ENCODE data around the gene SPDYE9. TPM values are rescaled to one million over a fixed set of nuclear protein-coding genes. Genes with fewer than 3 reads are reported as not detected.
"Not testable (repeated sequence)": the region's sequence is repeated elsewhere in the genome, so short reads cannot be mapped to it uniquely, and the experiment has no call there.

The SPDYE9 gene
- total and polyA plus RNA-seq, 10 of the 15 experiments (the other 5 are each of a cell fraction or from before 2014, with no cell fraction given) = 0.04 to 1.8 (median 0.61) TPM; not detected in 5

DNA sequence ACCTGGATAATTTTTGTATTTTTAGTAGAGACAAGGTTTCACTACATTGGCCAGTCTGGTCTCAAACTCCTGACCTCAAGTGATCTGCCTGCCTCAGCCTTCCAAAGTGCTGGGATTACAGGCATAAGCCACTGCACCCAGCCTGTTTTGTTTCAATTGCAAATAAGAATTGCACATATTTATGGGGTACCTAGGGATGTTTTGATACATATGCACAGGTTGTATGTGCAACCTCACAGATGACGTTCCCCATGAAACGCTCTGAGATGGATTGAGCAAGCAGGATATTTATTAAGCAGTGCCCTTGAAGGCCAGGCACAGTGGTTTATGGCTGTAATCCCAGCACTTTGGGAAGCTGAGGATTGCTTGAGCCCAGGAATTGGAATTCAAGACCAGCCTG, 44.8 kb upstream of the SPDYE9 start:
- H3K27ac ChIP-seq (ENCODE audit: control insufficient read depth, insufficient read depth); H3K4me1 ChIP-seq (ENCODE audit: control insufficient read depth, insufficient read depth, low read length); CTCF ChIA-PET; DNase-seq (ENCODE audit: low read depth, low spot score); H2AFZ ChIP-seq (ENCODE audit: control insufficient read depth, low read depth, low read length); H3K4me3 ChIP-seq; BruUV-seq (replicated peaks); H3K36me3 ChIP-seq (ENCODE audit: control insufficient read depth in 2 of 2, insufficient read depth in 2 of 2, low read length in 1 of 2); intact Hi-C loops (cut with micrococcal nuclease; ENCODE audit: unreplicated experiment); in situ Hi-C loops (cut with MboI); RAD21 ChIA-PET (ENCODE audit: unreplicated experiment); POLR2A ChIA-PET; SMC1A ChIA-PET (ENCODE audit: uncharacterized antibody, unreplicated experiment); H3K9ac ChIP-seq (ENCODE audit: control insufficient read depth, insufficient read depth, low read length); FAIRE-seq; H3K9me3 ChIP-seq (replicated peaks; ENCODE audit: control insufficient read depth, insufficient read depth, low read length); ATAC-seq; H3K4me2 ChIP-seq (ENCODE audit: control insufficient read depth, insufficient read depth); H3K27me3 ChIP-seq (replicated peaks in 1 of 2; ENCODE audit: control insufficient read depth in 2 of 2, insufficient read depth in 2 of 2, low read length in 1 of 2); H4K20me1 ChIP-seq (ENCODE audit: control insufficient read depth, insufficient read depth); H3K79me2 ChIP-seq (ENCODE audit: control insufficient read depth, insufficient read depth, low read length): not testable (repeated sequence)
- no CpG with 5 or more reads among the region's 2 CpGs for WGBS (ENCODE audit: insufficient coverage, insufficient replicate concordance, low lambda C conversion rate, missing lambda C conversion rate)

DNA sequence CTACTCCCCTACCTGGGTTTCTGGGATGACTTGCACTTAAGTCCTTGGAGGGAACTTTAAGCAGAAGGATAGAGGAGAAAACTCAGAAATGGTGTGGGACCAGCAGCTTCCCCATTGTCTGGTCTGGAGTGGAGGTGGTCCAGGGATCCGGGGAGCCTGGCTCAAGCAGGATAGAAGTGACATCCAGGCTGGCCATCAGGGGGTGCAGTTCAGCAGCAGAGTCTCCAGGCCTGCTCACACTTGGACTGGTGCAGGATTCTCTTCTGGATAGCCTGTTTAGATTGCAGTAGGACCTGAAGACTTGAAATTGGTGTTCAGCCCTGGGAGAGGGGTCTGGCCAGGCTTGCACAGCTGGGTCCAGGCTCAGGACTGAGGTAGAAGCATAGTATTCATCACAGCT, 38.3 kb upstream of the SPDYE9 start:
- POLR2A ChIA-PET; H3K4me3 ChIP-seq; H3K9me3 ChIP-seq (replicated peaks; ENCODE audit: control insufficient read depth, insufficient read depth, low read length); CTCF ChIA-PET; BruUV-seq (replicated peaks); SMC1A ChIA-PET (ENCODE audit: uncharacterized antibody, unreplicated experiment); H4K20me1 ChIP-seq (ENCODE audit: control insufficient read depth, insufficient read depth); H3K36me3 ChIP-seq (ENCODE audit: control insufficient read depth in 2 of 2, insufficient read depth in 2 of 2, low read length in 1 of 2); in situ Hi-C loops (cut with MboI); DNase-seq (ENCODE audit: low read depth, low spot score); H3K79me2 ChIP-seq (ENCODE audit: control insufficient read depth, insufficient read depth, low read length); intact Hi-C loops (cut with micrococcal nuclease; ENCODE audit: unreplicated experiment); FAIRE-seq; H3K27me3 ChIP-seq (replicated peaks in 1 of 2; ENCODE audit: control insufficient read depth in 2 of 2, insufficient read depth in 2 of 2, low read length in 1 of 2); H3K27ac ChIP-seq (ENCODE audit: control insufficient read depth, insufficient read depth); H3K4me2 ChIP-seq (ENCODE audit: control insufficient read depth, insufficient read depth); H2AFZ ChIP-seq (ENCODE audit: control insufficient read depth, low read depth, low read length); RAD21 ChIA-PET (ENCODE audit: unreplicated experiment); H3K4me1 ChIP-seq (ENCODE audit: control insufficient read depth, insufficient read depth, low read length); H3K9ac ChIP-seq (ENCODE audit: control insufficient read depth, insufficient read depth, low read length): not testable (repeated sequence)
- peak; percentile 51 for ATAC-seq
- no CpG with 5 or more reads among the region's 1 CpG for WGBS (ENCODE audit: insufficient coverage, insufficient replicate concordance, low lambda C conversion rate, missing lambda C conversion rate)

DNA sequence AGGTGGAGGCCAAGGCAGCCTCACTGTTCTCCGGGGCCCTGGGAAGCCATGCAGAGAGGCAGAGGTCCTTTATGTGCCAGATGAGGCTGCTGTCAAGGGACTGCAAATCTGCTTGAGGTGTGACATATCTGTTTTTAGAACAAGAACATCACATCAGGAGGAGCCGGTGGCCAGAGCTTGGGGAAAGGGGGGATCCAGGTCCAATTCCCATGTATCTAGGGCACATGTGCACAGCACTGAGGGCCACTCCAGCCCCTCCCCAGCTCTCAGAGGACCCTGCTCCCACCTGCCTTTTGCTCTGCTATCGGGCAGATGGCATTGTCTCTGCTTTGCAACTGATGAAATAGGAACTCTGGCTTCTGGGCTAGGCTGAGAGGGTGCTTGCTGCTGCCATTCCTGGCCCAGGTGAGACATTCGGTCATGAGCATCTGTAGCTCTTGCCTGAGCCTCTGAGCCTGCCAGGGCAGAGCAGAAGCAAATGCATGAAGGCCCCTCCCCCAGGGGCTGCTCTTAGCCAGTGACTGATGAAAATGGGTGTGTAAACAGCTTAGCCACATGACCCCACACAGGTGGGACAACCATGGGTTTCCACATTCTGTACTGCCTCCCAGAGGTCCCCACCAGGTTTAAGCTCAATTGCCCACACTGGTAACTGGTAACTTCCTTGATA, 37.1 kb upstream of the SPDYE9 start:
- H3K79me2 ChIP-seq (ENCODE audit: control insufficient read depth, insufficient read depth, low read length); H3K9me3 ChIP-seq (replicated peaks; ENCODE audit: control insufficient read depth, insufficient read depth, low read length); H4K20me1 ChIP-seq (ENCODE audit: control insufficient read depth, insufficient read depth); POLR2A ChIA-PET; intact Hi-C loops (cut with micrococcal nuclease; ENCODE audit: unreplicated experiment); H3K4me1 ChIP-seq (ENCODE audit: control insufficient read depth, insufficient read depth, low read length); H2AFZ ChIP-seq (ENCODE audit: control insufficient read depth, low read depth, low read length); H3K27me3 ChIP-seq (replicated peaks in 1 of 2; ENCODE audit: control insufficient read depth in 2 of 2, insufficient read depth in 2 of 2, low read length in 1 of 2); H3K36me3 ChIP-seq (ENCODE audit: control insufficient read depth in 2 of 2, insufficient read depth in 2 of 2, low read length in 1 of 2); FAIRE-seq; H3K9ac ChIP-seq (ENCODE audit: control insufficient read depth, insufficient read depth, low read length); SMC1A ChIA-PET (ENCODE audit: uncharacterized antibody, unreplicated experiment); CTCF ChIA-PET; H3K4me3 ChIP-seq; H3K27ac ChIP-seq (ENCODE audit: control insufficient read depth, insufficient read depth); RAD21 ChIA-PET (ENCODE audit: unreplicated experiment); BruUV-seq (replicated peaks); DNase-seq (ENCODE audit: low read depth, low spot score); H3K4me2 ChIP-seq (ENCODE audit: control insufficient read depth, insufficient read depth); in situ Hi-C loops (cut with MboI): not testable (repeated sequence)
- 28% methylated on average over 3 of the region's 4 CpGs for WGBS (ENCODE audit: insufficient coverage, insufficient replicate concordance, low lambda C conversion rate, missing lambda C conversion rate)
- ATAC-seq = peak; percentile 63

DNA sequence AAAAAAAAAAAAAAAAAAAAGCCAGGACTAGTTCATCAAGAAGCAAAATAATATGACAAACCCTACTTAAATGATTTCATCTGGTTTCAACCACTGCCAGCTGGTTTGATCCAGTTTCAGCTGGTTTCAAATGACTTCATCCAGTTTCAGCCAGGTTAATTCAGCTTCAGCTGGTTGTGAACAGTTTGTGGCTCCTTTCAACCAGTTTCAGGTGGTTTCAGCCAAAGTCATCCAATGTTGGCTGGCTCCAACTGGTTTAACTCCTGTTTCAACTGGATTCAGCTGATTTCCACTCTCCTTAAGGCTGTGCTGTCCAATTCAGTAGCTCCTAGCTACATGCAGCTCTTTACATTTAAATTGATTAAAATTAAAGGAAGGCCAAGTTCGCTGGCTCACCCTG, 32.3 kb upstream of the SPDYE9 start:
- CTCF ChIA-PET; H3K79me2 ChIP-seq (ENCODE audit: control insufficient read depth, insufficient read depth, low read length); in situ Hi-C loops (cut with MboI); H3K27ac ChIP-seq (ENCODE audit: control insufficient read depth, insufficient read depth); H3K27me3 ChIP-seq (replicated peaks in 1 of 2; ENCODE audit: control insufficient read depth in 2 of 2, insufficient read depth in 2 of 2, low read length in 1 of 2); H3K9me3 ChIP-seq (replicated peaks; ENCODE audit: control insufficient read depth, insufficient read depth, low read length); H3K9ac ChIP-seq (ENCODE audit: control insufficient read depth, insufficient read depth, low read length); H4K20me1 ChIP-seq (ENCODE audit: control insufficient read depth, insufficient read depth); H3K36me3 ChIP-seq (ENCODE audit: control insufficient read depth in 2 of 2, insufficient read depth in 2 of 2, low read length in 1 of 2); H2AFZ ChIP-seq (ENCODE audit: control insufficient read depth, low read depth, low read length); FAIRE-seq; BruUV-seq (replicated peaks); SMC1A ChIA-PET (ENCODE audit: uncharacterized antibody, unreplicated experiment); POLR2A ChIA-PET; DNase-seq (ENCODE audit: low read depth, low spot score); intact Hi-C loops (cut with micrococcal nuclease; ENCODE audit: unreplicated experiment); H3K4me3 ChIP-seq; H3K4me2 ChIP-seq (ENCODE audit: control insufficient read depth, insufficient read depth); H3K4me1 ChIP-seq (ENCODE audit: control insufficient read depth, insufficient read depth, low read length); RAD21 ChIA-PET (ENCODE audit: unreplicated experiment): not testable (repeated sequence)
- peak; percentile 79 for ATAC-seq
- WGBS (ENCODE audit: insufficient coverage, insufficient replicate concordance, low lambda C conversion rate, missing lambda C conversion rate) = no CpG with 5 or more reads among the region's 1 CpG
